DMS153 treated with DMSO at 0.1 percent for 48 hours (cell line): ENCODE results near the gene TMEM212.
A peak's percentile ranks its signal among the peaks of the same experiment; 100 is the strongest.
"Not testable (repeated sequence)": the region's sequence is repeated elsewhere in the genome, so short reads cannot be mapped to it uniquely, and the experiment has no call there.

Source experiments
- DNase-seq: peaks from one replicate; lab custom pipeline; 2025; ENCODE audit not compliant: unreplicated experiment; lab: John Stamatoyannopoulos, UW

TMEM212 gene

DNA sequence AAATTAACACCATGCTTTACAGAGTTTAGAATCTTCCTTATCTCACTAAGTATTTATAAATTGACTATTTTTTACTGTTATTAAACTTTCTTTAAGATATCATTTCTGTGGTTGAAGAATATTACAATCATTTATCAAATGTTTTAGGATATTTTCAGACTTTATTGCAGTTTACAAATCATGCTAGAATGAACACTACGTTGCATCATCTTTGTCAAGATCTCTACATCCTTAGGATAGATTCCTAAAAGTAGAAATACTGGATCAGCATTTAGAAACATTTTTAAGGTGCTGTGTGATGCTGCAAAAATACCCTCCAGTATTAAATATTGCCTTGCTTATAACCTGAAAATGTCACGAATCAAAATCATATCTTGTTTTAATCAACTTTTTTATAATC lies 30.3 kb upstream of the TMEM212 start:
- no peak for DNase-seq

DNA sequence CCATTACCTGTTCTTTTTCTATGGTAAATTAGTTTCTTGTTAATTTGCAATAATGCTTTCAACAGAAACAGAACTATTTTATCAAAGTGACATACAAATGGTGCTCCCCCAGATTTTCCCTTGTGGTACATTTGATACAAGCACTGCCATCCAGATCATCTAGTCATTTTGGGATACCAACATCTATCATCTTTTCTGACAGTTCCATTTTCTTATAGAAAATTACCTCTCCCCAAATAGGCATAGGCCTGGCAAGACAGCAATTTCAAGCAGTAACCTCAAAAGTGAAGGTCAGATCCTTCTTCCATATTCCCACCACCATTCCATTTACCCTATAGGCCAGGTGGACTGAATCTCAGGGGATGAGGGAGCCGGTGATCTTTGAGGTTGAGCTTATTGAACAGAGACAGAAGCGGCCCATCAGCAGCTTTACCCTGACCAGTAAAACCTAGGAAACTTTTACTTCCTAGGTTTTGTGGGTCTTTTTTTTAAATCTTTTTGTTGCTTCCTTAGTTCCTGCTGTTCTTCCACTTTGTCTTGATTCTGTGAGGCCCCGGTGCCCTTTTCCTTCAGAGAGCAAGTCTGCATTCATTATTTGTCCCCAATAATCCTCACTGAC lies 29.8 kb upstream of the TMEM212 start:
- DNase-seq: no peak

DNA sequence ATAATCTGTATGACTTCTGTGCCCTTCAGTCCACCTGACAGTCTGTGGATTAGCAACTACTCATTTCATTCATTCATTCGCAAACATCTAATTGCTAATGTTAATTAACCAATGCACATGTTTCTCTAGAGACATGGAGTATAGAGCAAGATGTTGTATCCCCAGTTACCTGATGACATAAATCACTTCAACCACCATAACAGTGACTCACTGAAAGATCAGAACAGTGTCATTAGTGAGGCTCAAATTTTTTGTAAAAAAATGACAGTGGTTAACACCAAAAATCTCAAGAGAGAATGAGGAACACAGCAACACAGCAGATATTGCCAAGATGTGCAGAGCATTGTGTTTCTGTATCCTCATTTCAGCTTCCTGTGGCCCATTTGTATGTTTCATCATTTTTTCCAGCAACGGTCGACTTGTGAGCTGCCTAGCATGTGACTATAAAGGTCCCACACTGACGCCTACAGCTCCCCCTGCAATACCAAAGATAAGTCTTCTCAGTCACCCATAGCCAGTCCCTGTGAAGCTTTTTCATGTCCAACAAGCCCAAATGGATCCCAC lies 29.2 kb upstream of the TMEM212 start:
- no peak for DNase-seq

DNA sequence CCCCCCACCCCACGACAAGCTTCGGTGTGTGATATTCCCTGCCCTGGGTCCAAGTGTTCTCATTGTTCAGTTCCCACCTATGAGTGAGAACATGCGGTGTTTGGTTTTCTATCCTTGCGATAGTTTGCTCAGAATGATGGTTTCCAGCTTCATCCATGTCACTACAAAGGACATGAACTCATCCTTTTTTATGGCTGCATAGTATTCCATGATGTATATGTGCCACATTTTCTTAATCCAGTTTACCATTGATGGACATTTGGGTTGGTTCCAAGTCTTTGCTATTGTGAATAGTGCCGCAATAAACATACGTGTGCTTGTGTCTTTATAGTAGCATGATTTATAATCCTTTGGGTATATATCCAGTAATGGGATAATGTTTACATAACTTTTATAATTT lies 28.5 kb upstream of the TMEM212 start:
- not testable (repeated sequence) for DNase-seq

DNA sequence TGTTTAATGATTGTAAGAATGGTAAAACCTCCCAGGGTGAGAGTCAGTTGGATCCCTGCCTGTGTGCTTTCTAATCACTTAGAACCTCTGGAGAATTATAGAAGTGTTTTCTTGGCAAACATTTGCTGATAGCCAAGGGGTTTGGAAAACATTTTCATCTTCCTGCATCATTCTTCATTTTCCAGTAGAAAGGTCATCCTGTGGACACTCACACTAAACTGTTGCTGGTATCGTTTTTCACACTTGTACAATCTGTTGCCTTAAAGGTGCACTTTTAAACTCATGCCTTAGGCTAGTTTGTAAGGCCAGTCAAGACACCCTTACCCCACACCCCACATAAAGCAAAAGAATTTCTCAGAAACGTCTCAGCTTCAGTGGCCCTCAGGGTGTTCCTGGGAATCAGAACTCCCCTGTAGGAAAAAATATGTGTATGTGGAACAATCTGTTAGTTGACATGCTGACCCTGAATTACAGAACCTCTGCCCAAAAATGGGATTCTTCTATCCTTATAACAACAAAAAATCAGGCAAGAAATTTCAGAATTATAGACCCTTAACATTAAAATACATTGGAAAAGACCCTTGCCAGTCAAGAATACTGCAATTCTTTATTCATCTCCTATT lies 27.1 kb upstream of the TMEM212 start:
- no peak for DNase-seq

DNA sequence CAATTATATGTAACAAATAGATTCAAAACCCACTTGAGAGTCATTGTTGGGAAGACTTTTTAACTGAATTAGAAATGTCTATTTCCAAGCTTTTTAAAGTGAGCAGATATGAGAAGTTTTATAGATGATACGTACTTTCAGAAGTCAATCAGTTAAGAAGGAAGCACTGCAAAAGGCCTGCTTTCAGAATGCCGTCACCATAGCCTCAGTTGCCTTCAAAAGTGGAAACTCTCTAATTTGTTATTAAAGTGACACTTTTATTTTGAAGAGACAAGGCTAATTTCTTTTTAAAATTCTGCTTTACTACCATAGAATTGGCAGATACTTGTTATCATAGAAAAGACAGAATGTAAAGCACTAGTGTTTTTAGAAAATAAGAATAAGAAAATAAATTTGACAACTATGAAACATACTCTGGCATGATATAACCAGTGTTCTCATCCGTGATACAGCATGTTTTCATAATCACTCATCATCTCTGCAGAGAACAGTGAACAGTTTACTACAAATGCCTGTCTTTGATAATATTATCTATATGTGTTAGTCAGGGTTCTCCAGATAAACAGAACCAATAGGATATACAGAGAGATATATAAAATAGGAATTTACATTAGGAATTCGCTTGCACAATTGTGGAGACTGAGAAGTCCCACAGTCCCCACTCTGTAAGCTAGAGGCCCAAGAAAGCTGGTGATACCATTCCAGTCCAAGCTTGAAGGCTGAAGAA lies 25.9 kb upstream of the TMEM212 start:
- DNase-seq: no peak

DNA sequence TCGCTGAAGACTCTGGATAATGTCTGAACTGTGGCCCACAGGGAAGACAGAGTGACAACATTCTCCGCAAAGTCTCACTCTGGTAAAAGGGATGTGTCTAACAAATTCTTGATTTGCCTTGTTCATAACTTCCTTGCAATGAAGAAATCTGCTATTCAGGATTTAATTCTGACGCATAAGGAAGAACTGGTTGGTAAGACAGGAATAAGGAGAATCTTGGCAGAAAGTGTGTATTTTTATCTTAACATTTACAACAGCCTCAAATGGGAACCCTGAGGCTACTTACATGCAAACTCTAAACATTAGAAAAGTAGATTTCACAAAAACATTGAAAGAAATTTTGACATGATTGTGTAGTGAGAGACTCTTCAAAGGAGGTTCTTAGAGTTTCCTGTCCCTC lies 22.1 kb upstream of the TMEM212 start:
- DNase-seq: no peak

DNA sequence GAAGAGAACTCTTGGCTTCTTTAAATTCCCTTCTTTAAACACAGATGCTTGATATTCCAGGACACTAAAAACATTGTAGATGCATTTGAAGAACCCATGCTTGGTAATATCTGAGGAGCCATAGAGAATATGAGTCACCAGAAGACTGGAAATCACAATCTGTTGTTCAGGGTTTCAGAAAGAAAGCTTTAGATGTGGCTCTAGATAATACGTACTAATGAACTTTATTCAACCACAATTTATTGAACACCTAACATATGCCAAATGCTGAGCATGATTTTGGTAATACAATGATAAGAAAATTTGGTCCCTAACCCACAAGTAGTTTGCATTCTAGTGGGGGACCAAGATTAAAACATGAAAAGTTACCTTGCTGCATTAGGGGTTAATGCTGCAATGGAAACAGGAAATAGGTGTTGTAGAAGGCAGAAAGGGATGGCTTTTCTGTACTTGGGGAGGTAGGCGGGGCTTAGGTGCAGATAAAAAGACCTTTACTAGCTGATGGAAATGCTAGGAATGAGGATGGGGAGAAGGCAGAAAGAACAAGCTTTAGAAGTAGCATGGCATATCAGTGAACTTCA lies 21.3 kb upstream of the TMEM212 start:
- DNase-seq: no peak

DNA sequence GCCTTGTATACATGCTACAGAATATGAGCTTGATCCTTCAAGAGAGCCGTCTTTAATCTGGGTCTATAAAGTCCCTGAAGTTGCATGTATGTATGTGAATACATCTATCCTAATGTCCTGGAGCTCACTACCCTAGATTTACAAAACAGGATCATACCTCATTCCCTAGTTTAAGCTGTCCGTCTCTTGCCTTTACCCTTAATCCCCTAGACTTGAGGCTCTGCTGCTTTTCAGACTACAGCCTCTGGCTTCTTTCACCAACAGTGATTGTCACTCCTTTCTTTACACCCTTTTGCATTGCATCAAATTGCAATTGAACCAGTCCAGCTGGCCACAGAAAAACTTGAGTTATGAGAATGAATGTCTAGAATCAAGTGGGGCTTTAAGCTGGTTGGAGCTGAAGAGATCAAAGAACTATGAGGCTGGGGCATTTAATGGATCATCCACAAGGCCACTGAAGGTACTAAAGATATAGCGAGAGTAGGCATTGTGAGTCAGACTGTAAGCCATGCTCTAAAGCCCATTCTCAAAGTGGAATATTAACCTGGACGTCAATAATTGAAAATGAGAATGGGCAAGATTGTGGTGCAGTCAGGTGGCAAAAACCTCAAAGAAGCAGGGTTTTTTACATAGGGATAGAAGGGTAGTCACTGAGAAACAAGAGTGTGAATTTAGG lies 20.6 kb upstream of the TMEM212 start:
- no peak for DNase-seq

DNA sequence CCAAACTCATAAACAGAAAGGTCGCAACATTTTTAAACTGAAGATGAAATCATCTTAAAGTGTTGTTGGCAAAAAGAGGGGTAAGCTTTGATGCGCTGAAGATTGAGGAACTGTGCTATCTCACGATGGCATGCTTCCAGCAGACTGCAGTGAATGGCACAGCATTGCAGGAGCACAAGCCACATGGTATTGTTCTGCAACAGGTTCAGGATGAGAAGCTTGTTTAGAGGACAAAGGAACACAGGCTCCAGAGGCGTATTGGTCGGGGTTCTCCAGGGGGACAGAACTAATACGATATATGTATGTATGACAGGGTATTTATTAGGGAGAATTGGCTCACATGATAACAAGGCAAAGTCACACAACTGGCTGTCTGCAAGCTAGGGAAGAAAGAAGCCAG lies 19.0 kb upstream of the TMEM212 start:
- no peak for DNase-seq

DNA sequence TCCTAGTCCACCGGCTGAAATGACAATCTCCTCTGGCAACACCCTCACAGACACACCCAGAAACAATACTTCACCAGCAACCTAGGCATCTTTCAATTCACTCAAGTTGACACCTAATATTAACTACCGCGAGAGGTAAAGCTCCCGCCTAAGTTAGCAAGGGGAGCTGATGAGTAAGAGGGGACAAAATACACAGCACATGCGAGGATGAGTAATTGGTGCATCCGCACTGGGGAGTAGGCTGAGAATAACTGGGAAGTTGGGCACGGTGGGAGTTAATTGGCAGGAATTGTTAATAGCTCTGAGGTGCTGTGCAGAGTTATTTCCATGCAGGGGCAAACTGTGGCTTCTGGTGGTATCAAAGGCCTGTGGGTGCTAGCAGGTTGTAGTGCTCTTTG lies 18.3 kb upstream of the TMEM212 start:
- no peak for DNase-seq

DNA sequence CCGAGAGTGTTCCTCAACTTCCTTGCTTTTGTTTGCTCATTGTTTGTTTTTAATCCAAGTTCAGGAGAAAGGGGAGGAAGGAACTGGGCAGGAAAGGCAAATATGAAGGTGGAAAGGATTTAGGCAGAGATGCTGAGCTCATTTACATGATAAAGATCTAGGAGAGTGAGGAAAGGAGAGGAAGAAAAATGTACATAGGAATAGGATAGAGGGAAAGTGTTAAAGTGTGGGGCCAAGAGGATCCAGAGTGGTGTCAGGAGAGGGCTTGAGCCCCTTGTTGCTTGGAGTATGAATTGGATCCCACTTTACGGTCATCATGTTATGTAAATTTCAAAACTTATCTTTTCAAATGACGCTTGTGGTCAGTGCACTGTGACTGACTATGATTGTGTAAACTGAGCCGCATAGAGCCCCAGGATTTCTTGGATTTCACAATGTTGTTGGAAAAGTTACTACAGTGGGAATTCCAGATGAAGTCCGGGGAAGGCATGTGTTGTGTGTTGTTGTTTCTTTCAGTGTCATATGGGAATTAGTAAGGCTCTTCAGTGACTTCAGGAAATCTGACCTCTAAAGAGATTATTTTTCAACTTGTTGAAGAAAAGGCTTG lies 17.8 kb upstream of the TMEM212 start:
- DNase-seq: no peak

DNA sequence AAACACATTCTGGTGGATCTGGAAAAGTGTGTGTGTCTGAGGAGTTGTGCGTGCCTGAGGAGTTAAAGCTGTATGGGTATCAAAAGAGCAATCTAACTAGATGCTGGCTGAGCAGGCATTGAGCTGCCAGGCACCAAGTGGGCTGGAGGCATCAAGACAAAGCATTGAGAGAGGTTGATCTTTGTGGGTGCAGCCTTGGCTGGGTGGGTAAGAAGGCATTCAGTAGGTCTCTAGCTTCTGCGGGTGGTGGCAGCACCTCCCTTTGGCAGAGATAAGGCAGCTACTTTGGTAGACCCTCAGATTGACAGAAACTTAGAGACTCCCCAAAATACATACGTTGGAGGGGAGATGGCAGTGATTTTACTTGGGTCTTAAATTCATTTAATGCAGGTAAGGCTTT lies 15.8 kb upstream of the TMEM212 start:
- DNase-seq: no peak

DNA sequence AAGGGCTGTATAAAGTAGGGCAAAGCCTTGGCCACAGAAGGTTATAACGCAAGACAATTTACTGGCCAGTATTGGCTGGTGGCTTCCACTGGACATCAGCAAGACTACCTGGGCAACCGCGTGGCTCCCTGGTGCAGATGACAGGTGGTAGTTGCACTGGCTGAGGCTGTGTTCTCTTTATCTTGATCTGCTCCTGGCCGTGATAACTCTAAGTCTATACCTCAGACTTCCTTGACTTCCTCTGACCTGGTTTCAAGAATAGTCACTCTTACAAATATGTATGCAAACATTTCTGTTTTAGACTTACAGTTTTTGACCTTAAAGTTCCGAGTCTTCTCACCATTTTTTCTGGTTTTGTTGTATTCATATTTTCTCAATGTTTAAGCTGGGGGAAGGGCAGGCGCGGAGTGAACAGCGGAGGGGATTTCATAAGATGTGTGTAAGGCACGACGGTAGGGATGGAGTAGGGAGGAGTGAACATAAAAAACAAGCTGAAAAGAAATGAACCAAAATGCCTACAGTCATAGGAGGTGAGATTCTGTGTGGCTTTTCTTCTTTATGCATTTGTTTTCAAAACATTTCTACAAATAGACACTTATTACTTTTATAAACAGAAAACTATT lies 15.2 kb upstream of the TMEM212 start:
- DNase-seq: no peak

DNA sequence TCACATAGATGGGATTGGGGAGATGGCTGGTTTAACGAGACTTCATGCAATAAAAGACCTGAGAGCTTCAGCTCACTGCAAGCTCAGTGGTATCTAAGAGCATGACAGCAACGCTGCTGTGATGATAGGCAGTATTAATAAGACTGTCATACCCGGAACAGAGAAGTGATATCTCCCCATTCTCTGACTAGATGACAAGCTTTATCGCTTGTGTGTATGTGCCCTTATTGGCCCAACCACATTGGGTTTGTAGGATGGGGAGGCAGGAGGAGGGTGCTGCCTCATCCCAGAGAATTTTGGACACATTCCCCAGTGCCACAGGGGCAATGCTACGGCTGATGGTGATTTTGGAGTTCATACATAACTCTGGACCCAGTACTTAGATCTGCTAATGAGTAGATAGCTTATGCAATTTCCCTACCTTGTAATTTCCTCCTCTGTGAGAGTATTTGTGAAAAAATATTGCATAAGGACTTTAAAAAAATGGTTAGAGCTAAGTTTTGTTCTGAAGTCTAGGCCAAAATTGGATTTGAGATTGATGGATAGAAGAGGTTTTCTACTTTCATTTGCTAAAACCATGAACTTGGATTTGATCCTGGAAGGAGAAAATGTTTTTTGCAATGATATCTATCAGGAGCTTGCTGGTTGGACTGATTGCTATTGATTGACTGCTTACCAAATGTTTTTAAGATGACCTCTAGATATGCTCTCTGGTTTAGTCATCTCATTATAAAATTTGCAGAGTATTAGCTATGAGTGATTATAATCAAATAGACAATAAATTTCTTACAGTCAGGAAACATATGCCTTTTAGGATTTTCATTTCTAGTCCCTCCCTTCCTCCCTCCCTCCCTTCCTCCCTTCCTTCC lies 14.0 kb upstream of the TMEM212 start:
- no peak for DNase-seq

DNA sequence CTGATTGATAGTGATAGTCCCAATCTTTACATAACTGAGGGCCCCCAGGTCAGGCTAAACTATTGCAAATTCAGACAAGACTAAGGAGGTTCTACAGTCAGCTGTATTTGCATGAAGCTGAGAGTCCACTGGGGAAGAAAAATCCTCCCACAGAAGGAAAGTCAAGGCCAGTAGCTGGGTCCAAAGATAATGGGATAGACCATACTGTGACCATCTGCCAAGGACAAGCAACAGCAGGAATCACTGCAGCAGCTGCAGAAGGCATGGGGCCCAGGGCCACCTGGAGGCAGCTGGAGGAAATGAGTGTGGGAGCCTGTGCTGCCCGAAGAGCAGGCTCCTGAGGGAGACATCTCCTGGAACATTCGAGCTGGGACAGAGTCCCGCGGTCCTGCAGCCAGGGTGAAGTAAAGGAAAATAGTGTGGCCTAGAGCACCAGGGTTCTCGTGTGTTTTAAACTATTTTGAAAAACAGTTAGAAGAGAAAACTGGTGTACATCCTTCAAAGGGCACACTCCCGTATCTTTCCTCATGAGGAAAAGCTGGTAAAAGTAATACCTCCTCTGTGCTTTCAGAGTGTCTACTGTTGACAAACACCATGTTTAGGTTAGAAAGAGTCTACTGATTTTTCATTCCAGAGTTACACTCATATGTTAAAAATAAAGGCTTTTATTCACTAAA lies 13.2 kb upstream of the TMEM212 start:
- peak; percentile 51 for DNase-seq

DNA sequence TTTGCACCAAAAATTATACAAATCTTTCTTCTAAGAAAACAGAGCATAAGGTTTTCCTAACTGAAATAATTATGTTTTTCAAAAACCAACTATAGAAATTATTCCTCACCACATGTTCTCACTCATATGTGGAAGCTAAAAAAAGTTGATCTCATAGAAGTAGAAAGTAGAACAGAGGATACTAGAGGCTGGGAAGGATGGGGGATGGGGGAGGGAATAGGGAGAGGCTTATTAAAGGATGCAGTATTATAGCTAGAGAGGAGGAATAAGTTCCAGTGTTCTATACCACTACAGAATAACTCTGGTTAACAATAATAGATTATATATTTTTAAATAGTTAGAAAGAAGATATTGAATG lies 12.7 kb upstream of the TMEM212 start:
- DNase-seq: no peak

DNA sequence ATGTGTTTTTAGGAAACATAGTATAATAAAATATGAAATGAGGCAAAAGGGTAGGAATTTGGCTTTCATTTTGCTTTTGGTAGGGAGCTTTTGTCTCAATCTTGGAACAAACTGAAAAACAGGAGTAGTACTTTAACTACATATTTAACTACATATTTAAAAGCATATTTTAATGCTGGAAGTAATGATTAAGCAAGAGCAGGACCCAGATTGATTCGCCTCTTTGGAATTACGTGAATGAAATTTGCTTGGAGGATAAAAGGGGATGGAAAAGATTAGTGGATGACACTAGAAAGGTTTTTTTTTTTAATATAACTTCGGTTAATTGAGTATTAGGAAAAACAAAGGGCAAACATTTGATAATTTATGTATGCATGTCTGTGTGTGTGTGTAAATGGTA lies 11.2 kb upstream of the TMEM212 start:
- no peak for DNase-seq

DNA sequence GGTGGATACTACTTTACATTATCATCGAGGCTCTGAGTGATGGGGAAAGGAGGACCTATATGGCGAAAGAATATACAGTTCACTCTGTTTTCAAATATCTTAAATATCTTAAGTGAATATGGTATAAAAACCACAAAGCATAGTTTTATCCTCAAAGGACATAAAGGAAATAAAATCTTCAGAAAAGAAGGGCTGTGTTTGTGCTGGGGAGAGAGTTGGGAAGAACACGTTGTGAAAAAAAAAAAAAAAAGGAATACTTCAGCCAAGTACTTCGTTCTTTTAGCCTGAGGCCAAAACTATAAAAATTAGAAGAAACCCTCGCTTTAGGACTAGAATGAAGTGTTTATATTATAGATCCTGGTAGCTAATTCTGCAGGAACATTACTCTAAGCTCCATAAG lies 10.2 kb upstream of the TMEM212 start:
- no peak for DNase-seq
